Measurements from ENCODE around the gene TRERF1. TPM values are rescaled to one million over a fixed set of nuclear protein-coding genes. Genes with fewer than 3 reads are reported as not detected.

TRERF1 gene
- total RNA-seq, 1 donor from 2014 or later: 7.9 TPM

DNA sequence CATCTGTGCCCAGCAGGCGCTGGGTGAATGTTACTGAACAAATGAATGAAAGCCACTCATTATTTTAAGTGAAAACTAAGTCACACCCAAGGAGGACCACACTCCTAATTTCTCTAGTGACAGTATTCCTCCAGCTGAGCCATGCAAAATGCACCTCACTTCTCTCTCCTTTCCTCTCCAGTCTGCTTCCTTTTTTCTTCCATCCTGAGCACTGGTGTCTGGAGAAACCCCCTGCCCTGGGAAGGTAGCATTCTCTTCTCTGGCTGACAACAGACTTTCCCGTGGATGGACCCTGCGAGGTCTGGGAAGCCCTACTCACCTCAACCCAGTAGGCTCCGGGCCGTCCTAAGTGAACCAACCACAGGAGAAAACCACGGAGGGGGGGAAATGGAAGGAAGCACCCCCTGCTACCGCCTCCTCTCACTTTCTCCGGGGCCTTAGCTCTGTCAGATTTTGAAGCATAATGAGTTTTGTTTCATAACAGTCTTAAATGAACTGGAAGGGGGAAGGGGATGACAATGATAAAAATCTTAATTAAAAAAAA, 22.6 kb downstream of the TRERF1 start:
- H3K27me3 Mint-ChIP-seq: no peaks in the 10 kb centered on the region
- no peak overlapping the region for H3K27ac Mint-ChIP-seq
- TF ChIP-seq, protein P1, sequence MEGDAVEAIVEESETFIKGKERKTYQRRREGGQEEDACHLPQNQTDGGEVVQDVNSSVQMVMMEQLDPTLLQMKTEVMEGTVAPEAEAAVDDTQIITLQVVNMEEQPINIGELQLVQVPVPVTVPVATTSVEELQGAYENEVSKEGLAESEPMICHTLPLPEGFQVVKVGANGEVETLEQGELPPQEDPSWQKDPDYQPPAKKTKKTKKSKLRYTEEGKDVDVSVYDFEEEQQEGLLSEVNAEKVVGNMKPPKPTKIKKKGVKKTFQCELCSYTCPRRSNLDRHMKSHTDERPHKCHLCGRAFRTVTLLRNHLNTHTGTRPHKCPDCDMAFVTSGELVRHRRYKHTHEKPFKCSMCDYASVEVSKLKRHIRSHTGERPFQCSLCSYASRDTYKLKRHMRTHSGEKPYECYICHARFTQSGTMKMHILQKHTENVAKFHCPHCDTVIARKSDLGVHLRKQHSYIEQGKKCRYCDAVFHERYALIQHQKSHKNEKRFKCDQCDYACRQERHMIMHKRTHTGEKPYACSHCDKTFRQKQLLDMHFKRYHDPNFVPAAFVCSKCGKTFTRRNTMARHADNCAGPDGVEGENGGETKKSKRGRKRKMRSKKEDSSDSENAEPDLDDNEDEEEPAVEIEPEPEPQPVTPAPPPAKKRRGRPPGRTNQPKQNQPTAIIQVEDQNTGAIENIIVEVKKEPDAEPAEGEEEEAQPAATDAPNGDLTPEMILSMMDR (IDR thresholded peaks at IDR 0.05; ENCODE audit: unreplicated experiment): no peak
- no peak overlapping the region for H3K4me3 Mint-ChIP-seq (ENCODE audit: low read depth)
- H3K9me3 Mint-ChIP-seq (ENCODE audit: low read depth): peaks cover 9% of the 10 kb centered on the region
- H3K36me3 Mint-ChIP-seq (ENCODE audit: insufficient read depth): peaks cover 10% of the 10 kb centered on the region
- peaks cover 25% of the 10 kb centered on the region for H3K4me1 Mint-ChIP-seq (ENCODE audit: low read depth)
- DNase-seq (ENCODE audit: low spot score, unreplicated experiment): no peak

DNA sequence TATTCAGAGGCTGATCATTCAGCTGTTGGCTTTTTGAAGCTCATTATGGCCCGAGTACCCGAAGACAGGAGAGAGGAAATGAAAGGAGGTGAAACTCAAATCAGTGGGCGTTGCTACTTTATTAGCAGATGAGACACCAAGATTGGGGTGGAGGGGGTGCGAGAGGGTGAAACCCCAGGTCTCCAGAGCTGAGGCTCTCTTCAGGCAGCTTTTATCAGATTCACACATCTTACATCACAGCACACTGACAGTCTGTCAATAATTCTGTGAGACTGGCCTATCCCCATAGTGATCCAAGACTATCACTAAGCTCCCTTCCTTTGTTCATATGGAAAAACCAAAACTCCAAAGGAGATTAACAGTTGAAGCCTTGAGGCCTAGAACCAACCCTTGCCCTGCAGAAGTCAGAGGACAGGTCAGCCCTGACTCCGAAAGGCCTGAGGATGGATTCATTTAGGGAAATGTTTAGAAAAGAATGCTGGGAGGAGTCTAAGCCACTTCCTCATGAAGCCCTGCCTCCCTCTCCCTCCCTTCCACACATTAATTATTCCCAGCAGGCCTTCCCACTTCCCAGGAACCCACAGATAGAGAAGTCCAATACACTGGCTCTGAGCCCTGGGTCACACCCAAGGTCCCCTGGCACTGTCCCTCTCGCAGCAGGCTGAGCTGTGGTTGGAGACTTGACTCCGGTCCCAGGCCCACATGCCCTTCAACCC, 23.2 kb downstream of the TRERF1 start:
- Mint-ChIP-seq H3K36me3 (ENCODE audit: insufficient read depth) (peaks cover 6% of the 10 kb centered on the region), H3K4me3 (ENCODE audit: low read depth) (no peak overlapping the region), H3K9me3 (ENCODE audit: low read depth) (peaks cover 5% of the 10 kb centered on the region), H3K27ac (no peak overlapping the region), H3K27me3 (no peaks in the 10 kb centered on the region), H3K4me1 (ENCODE audit: low read depth) (peaks cover 25% of the 10 kb centered on the region)
- DNase-seq (ENCODE audit: low spot score, unreplicated experiment): no peak
- TF ChIP-seq, protein P1 (IDR thresholded peaks at IDR 0.05; ENCODE audit: unreplicated experiment): no peak

DNA sequence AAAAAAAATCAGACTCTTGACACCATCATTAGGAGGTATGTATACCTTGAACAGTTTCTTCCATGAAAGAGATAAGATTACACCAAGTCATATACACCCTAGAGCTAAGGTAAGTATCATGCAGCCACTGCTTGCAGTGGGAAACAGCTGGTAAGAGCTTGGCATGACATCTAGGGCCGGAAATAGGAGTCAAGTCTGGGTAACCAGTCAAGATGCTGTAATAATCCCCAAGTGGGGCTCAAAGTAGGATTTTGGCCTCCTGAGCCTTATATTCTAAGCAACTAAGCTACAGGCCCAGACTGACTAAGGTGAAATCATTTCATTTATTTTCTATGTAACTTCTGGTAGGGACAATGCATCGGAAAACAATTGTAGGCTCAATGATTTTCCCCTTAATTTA, 23.9 kb downstream of the TRERF1 start:
- H3K36me3 Mint-ChIP-seq (ENCODE audit: insufficient read depth): no peaks in the 10 kb centered on the region
- no peak overlapping the region for H3K27ac Mint-ChIP-seq
- H3K4me3 Mint-ChIP-seq (ENCODE audit: low read depth): no peak overlapping the region
- TF ChIP-seq, protein P1 (IDR thresholded peaks at IDR 0.05; ENCODE audit: unreplicated experiment): no peak
- no peaks in the 10 kb centered on the region for H3K27me3 Mint-ChIP-seq
- DNase-seq (ENCODE audit: low spot score, unreplicated experiment): no peak
- H3K4me1 Mint-ChIP-seq (ENCODE audit: low read depth): peaks cover 25% of the 10 kb centered on the region
- no peaks in the 10 kb centered on the region for H3K9me3 Mint-ChIP-seq (ENCODE audit: low read depth)

DNA sequence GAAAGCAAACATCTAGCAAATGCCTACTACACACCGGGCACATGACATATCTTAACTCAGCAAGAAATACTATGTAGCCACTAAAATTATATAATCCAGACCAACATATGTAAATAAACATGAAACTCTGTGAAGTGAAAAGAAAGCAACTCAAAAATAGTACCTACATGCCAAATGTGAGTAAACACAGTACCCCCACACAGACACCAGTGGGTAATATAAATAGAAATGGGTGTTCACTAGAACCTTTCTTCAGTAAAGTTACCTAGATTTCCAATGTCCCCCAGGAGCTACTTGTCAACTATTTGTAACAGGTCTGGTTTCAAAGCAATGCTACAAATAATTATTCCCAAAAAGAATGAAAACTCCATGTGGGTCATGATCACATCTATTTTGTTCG, 25.5 kb downstream of the TRERF1 start:
- Mint-ChIP-seq H3K9me3 (ENCODE audit: low read depth) (no peaks in the 10 kb centered on the region), H3K36me3 (ENCODE audit: insufficient read depth) (no peaks in the 10 kb centered on the region), H3K4me1 (ENCODE audit: low read depth) (peaks cover 20% of the 10 kb centered on the region), H3K4me3 (ENCODE audit: low read depth) (no peak overlapping the region), H3K27me3 (no peaks in the 10 kb centered on the region), H3K27ac (peak overlapping the region; percentile 16)
- TF ChIP-seq, protein P1 (IDR thresholded peaks at IDR 0.05; ENCODE audit: unreplicated experiment): no peak
- DNase-seq (ENCODE audit: low spot score, unreplicated experiment): no peak

DNA sequence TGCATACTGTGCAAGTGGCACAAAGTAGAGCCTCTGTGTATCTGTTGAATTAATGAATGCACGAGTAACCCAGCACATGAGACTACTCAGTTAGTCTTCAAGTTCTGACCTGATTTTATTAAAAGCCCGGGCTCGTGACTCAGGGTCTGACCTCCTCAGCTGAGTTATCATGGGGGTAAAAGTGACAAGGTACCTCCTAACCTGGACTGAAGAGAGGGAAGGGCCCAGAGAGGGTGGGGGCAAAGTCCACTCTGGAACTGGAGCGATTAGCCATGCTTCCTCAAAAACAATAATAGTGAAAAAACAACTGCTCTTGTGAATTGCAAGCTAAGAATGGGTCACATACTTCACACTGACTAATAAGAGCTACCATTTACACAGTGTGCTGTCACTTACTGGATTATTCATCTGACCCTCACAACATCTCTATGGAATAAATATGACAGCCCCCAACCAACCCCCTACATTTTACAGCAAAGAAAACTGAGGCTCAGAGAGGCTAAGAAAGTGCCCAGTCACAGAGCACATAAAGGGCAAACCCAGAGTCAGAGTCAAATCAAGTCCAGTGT, 26.7 kb downstream of the TRERF1 start:
- Mint-ChIP-seq H3K9me3 (ENCODE audit: low read depth) (no peaks in the 10 kb centered on the region), H3K27me3 (no peaks in the 10 kb centered on the region), H3K27ac (no peak overlapping the region), H3K4me3 (ENCODE audit: low read depth) (no peak overlapping the region), H3K4me1 (ENCODE audit: low read depth) (peaks cover 16% of the 10 kb centered on the region), H3K36me3 (ENCODE audit: insufficient read depth) (no peaks in the 10 kb centered on the region)
- DNase-seq (ENCODE audit: low spot score, unreplicated experiment): no peak
- TF ChIP-seq, protein P1 (IDR thresholded peaks at IDR 0.05; ENCODE audit: unreplicated experiment): no peak
